Stromal cell of bone marrow (primary cell): ENCODE measurements around the gene MUC7.
"Not testable (repeated sequence)": the region's sequence is repeated elsewhere in the genome, so short reads cannot be mapped to it uniquely, and the experiment has no call there.

Experiments
- DNase-seq: peaks from one replicate; pipeline ENCODE4 v3.0.0-alpha.2; 2012; ENCODE audit warnings: low read depth

The MUC7 gene

DNA sequence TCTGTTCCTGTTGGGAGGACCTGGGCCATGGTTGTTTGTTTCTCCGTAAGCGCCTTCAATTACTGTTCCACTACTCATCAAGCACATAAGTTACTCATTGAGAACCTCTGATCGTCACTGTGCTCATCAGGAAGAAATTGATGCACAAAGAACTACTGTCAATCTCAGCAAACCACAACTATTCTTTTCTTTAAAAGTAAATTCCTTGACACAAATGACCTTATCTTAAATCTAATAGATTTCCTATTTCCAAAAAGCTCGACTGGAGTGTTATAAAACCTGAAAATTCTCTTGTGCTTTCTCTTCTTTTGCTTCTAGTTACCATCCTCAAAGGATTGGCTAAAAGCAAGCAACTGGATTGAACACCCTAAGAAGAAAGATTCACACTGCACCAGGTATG, at the start of gene MUC7:
Gene MUC7, plus strand, starts transcription at position 301 of the 400 bp plus-strand sequence. CDS start 1,825 bp downstream, outside the sequence.
- no peak for DNase-seq

DNA sequence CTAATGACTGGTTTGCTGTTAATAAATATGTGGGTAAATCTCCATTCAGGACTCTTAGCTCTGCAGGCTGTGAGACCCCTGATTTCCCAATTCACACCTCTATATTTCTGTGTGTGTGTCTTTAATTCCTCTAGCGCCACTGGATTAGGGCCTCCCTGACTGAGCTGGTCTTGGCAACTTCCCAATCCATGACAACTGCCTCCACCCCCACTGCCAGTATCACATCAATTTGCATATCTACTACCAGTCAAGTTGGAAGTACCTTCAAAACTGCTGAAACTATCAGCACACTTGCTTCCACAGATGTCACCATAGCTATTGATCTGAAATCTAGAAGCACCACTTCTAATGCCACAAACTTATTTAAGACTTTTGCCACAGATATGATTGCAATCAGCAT, 46.7 kb upstream of the MUC7 start:
- no peak for DNase-seq

DNA sequence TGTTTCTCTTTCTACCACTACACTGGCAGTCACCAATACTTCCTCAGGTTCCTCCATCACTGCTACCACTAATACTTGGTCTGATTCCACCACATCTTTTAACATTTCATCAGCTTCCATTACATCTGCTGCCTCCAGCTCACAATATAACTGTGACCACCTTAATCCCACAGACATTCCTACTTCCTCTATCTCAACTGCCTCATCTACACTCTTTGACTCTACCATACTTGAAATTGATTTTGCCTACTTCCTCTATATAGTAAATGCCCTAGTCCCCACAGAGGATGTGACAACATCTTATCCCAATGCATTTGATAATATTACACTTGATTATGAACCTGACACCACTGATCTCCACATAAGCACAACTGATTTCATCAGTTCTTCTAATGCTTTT, 45.2 kb upstream of the MUC7 start:
- no peak for DNase-seq

DNA sequence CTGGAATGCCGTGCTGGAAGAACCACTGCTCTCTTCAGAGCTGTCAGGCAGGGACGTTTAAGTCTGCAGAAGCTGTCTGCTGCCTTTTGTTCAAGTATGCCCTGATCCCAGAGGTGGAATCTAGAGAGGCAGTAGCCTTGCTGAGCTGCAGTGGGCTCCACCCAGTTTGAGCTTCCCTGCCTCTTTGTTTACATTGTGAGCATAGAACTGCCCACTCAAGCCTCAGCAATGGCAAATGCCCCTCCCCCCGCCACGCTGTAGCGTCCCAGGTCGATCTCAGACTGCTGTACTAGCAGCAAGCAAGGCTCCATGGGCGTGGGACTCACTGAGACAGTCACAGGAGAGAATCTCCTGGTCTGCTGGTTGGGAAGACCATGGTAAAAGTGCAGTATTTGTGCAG, 34.8 kb upstream of the MUC7 start:
- DNase-seq: no peak

DNA sequence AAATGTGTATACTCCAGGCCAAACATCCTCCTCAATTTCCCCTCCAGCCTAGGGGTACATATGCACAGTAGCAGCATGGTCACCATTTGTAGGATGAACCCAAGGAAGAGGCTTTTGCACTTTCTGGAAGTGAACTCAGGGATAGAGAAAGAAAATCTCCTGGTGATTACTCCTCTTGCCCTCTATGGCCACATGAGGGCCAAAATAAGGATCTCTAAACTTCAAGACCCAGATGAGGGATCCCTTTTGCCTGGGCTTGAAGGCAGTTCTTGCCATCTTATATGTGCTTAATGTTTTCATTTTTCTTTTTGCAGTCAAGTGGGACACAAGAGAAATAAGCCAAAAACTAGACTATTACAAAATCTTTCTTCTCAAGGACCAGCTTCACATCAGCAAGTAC, 29.5 kb upstream of the MUC7 start:
- no peak for DNase-seq

DNA sequence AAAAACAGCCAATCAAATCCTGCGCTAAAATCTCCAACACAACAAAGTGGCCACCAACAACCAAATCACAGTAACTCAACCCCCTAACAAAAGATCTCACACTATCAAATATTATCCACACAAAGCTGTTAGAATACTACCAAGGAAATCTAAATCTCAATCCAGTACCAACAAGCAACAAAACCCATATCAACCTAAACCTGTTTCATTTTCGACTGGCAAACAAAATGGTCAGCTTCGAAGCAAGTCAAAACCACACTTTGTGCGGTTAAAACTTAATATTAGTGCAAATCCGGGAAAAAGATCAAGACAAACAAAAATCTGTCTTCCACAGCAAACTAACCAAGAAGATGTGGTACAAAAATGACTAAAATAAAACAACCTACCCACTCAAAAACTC, 28.7 kb upstream of the MUC7 start:
- DNase-seq: no peak

DNA sequence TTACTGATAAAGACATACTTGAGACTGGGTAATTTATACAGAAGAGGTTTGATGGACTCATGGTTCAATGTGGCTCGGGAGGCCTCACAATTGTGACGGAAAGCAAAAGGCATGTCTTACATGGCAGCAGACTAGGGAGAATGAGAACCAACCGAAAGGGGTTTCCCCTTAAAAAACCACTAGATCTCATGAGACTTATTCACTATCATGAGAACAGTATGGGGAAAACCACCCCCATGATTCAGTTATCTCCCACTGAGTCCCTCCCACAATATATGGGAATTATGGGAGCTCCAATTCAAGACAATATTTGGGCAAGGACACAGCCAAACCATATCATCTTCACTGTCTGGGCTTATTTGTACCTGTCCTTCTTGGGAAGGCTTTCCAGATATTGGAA, 22.8 kb upstream of the MUC7 start:
- DNase-seq: no peak

DNA sequence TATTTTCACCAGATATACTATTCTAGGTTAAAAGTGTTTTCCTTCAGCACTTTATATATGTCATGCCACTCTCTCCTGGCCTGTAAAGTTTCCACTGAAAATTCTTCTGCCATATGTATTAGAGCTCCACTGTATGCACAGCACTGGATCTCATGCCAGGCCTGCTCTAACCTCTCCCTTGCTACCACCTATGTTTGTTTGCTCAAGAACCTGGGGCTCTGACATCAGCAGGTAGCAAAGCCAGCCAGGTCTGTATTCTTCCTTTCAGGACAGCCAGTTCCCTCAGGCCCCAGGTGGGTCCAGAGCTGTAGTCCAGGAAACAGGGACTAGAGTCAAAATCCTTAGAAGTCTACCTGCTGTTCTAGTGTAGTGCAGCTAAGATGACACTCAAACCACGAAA, 19.1 kb upstream of the MUC7 start:
- no peak for DNase-seq

DNA sequence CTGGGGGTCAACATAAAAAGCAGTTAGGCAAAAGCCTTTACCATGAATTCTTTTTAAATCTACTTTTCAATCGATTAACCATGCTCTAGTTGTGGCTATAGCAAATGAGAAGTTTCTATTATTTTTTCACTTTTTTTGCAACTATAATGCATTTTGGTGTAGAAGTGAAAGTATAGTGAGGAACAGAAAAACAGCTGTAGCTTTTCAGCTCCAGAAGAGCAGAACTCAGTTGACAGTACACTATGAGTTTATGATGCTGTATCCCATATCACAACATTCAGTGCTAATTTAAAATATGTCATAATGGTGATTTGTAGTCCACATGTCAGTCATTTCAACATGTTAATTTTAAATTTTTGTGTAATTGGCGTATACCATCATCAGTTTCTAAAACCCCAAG, 8.7 kb upstream of the MUC7 start:
- DNase-seq: no peak

DNA sequence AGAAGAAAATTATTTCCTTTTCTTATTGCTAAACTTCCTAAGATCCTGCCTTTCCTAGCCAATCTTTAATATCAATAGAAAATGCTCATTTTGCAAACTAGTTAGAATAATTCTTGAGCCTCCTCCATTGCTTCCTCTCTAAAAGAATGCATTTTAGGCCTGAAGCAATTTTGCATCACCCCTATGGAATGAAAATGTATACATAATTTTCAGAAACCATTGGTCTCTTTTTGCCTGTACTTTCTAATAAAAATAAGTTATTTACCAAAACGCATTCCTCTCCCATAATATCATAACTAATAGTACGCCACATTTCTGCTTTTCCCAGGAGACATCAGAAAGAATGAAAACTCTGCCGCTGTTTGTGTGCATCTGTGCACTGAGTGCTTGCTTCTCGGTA, 1.7 kb downstream of the MUC7 start:
- DNase-seq: no peak

DNA sequence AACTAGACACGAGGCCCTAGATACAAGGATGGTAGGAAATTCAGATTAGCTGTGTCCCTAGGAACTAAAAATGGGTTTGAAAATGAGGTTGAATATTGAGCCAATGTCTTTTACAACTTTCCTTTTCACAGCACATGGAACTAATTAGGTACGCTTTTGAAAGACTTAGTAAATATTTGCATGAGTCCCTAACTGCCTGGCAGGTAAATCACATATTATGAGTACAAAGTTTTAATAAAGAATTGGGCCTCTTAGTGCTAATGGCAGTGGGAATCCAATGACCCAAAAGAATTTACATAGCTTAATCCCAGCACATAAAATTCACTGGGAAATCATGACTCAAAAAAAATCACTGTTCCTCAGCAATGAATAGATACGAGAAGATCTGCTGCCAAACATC, 16.8 kb downstream of the MUC7 start:
- DNase-seq: no peak

DNA sequence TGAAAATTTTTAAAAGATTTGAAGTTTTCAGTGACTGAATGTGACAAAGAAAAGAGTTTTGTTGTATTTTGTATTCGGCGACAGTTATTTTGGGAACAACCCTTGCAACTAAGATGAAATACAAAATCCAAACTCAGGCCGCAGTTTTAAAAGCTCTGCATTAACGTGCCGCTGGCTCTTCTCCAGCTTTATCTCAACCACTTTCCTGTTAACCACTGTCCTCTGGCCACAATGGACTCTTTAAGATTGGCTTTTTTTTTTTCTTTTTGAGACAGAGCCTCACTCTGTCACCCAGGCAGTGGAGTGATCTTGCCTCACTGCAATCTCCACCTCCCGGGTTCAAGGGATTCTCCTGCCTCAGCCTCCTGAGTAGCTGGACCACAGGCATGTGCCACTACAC, 24.2 kb downstream of the MUC7 start:
- DNase-seq: no peak

DNA sequence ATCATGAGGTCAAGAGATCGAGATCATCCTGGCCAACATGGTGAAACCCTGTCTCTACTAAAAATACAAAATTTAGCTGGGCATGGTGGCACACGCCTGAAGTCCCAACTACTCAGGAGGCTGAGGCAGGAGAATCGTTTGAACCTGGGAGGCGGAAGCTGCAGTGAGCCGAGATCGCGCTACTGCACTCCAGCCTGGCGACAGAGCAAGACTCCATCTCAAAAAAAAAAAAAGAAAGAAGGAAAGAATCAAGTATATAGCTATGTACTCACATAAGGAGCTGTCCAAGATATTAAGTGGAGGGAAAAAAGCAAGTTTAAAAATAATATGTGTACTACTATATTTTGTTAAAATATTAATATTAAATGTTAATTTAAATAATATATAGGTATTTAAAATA, 29.8 kb downstream of the MUC7 start:
- DNase-seq: not testable (repeated sequence)

DNA sequence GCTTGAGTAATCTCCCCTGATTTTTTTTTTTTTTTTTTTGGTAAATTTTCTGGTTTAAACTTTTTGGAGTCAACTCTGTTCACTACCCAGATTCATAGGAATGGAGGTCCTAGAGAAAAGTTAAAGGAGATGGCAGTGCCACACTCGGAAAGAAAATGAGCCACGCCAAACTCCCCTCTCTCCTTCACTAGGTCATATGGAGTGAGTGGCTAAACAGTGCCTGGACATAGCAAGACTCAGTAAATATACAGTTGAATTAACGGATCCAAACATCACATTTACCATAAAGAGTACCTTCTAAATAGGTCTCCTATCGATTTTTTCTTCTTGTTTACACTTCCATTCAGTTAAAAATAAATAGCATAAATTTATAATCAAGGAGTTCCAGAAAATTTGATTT, 32.7 kb downstream of the MUC7 start:
- DNase-seq: no peak

DNA sequence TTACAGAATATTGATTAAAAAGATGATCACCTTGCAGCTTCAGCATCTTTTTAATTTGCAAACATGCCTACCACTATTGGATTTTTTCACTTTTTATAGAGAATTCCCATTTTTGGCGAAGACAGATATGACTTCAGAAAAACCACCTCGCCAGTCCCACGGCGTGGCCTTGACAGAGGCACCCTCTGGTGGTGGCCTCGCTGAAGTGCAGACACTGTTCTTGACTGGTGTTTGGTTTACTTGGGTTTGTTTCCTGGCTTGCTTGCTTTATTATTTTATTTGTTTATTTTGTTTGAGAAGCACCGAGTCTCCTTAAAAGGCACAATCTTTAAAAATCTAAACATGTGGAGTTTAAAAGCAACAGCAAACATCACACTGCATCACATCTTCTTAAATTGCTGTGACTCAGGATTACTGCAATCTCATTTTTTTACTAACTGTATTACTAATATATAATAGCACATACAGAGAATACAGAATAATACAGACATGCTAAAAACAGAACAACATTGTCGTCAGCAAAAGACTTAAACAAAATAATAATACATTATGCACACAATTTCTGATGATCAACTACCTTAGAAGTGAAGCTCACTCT, 33.3 kb downstream of the MUC7 start:
- DNase-seq: no peak

DNA sequence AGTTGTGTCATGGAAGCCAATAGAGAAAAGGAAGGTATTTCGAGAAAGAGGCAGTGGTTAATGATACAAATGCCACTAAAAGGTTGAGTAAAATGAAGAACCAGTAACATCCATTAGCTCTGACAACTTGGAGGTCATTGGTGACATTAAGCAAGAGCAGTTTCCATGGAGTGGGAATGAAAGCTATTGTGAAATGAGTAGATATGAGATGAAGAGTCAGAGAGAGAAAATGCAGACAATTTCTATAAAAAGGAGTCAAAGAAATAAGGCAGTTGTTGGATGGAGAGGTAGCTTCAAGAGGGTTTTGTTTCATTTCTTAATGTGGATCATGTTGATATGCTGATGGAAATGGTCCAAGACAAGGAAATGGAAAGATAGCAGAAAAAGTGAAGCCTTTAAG, 36.8 kb downstream of the MUC7 start:
- no peak for DNase-seq

DNA sequence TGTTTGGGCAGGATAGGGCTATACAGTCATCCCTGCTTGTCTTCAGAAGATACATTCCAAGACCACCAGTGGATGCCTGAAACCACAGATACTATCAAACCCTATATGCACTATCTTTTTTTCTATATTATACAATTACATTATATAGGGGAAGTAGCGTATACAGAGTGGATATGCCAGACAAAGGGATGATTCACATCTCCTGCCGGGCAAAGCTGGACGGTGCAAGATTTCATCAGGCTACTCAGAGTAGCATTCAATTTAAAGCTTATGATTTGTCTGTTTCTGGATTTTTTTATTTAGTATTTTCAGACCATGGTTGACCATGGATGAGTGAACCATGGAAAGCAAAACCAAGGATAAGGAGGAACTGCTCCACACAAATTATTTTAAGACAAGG, 39.4 kb downstream of the MUC7 start:
- no peak for DNase-seq

DNA sequence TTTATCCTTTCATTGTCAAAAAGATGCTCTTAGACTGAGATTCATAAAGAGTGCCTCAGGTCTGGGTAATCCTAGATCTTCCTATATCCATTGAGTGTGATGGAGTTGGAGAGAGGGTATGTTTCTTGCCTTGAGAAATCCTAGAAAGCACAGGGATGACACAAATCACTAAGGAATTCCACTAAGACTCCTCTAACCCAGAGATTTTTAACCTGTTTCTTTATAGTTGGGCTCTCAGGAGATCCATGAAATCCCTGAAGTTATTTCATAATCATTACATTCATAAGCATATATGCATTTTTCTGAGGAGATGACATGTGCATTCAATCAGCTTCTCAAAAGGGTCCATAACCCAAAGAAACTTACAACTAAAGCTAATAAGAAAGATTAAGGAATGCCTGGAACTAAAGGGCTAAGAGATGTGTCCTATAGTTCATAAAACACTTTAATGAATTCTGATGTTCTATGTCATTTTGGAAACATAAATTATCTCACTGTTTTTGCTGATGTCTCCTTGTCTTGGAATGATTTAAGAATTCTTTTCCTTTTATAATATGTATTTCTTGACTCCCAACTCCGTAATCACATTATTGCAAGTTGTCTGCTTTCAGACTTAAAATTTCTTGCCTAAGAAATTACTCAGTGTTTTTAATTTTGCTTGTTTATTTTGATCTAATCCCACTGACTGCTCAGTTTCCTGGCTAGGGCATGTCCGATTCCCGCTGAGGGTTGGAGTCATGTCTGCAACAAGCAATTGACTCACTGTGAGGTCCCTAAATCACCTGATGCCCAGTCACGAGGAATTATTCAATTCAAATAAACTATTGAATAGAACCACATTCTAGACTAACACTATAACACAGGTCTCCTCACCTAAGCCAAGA, 43.6 kb downstream of the MUC7 start:
- no peak for DNase-seq

DNA sequence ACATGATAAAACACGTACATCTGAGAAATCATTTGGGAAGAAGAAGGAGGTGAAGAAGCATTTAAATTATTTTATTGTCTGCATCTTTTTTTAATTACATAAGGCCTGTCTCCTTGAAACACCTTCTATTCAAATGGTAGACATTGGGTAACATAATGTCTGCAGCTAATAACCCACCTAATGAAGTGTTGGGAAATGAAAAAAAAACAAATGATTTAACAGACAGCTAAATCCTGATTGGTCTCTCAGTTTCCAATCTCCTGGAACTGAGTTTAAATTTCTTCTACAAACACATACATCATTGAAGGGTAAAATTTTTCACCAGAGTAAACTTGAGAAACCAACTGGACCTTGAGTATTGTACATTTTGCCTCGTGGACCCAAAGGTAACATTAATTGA, 46.3 kb downstream of the MUC7 start, which contains the start of gene AMTN:
Gene AMTN, plus strand, starts transcription at position 301 of the 400 bp plus-strand sequence. CDS start 209 bp downstream, outside the sequence.
- DNase-seq: no peak

DNA sequence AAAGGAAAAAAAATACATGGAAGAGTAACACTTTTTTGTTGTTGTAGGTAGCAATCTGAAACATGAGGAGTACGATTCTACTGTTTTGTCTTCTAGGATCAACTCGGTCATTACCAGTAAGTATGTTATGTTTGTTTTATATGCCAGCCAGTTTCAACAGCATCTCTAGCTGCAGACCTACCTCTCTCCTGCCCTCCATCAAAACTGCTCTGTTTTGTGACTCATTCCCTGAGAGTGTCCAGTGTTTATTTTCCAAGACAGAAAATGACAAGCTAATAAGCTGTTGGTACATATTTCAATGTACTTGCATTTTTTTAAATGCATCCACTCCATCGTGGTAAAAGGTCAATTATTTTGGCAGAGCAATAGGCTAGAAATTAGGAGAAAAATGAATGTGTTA, 46.7 kb downstream of the MUC7 start:
- DNase-seq: no peak

DNA sequence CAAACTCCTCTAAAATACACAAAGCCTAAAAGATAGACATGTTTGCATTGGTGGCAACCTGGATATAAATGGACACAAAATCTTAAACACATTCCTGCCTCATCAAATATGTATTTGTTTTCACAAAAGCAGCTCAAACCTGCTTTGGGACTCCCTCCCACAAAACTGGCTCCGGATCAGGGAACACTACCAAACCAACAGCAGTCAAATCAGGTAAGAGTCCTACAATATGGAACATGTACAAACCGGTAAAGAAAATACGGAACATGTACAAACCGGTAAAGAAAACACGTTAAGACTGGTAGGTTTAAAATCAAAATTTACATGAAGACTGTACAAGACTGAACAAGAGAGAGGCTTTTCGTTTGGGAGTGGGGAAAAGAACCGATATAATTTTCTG, 50.6 kb downstream of the MUC7 start:
- DNase-seq: no peak

DNA sequence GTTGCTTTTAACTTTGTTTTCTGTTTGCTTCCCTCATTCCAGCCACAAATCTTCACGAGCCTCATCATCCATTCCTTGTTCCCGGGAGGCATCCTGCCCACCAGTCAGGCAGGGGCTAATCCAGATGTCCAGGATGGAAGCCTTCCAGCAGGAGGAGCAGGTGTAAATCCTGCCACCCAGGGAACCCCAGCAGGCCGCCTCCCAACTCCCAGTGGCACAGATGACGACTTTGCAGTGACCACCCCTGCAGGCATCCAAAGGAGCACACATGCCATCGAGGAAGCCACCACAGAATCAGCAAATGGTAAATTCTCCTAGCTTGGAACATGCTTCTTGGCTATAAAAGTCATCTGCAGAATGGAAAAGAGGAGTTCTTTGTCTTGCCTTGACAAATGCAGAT, 59.0 kb downstream of the MUC7 start:
- no peak for DNase-seq

DNA sequence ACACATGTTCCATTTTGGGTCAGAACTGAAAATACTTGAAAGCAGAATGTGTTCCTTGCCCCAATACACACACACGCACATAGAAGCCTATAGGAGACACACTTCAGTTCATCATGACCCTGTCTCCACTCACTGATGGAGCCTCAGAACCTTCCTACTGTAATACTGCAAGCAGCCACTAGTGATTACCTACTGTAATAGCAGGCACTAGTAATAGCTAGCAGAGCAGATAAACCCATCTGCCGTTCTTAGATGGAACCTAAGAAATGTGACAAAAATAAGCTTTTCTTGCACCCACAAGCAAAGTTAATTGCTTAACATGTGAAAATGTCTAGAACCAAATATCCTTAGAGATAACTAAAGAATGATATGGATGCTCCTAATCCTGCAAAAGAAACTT, 60.0 kb downstream of the MUC7 start:
- no peak for DNase-seq
